GM21737 (cell line): ENCODE data around the gene SCAMP5.
A peak's percentile ranks its signal among the peaks of the same experiment; 100 is the strongest.

Experiments used
- ATAC-seq: cut with Tn5 transposase; IDR thresholded peaks from one replicate; pipeline ENCODE4 v1.9.1; 2021; ENCODE audit warnings: mild to moderate bottlenecking, moderate library complexity; ENCODE audit not compliant: unreplicated experiment

SCAMP5 gene, protein sequence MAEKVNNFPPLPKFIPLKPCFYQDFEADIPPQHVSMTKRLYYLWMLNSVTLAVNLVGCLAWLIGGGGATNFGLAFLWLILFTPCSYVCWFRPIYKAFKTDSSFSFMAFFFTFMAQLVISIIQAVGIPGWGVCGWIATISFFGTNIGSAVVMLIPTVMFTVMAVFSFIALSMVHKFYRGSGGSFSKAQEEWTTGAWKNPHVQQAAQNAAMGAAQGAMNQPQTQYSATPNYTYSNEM

DNA sequence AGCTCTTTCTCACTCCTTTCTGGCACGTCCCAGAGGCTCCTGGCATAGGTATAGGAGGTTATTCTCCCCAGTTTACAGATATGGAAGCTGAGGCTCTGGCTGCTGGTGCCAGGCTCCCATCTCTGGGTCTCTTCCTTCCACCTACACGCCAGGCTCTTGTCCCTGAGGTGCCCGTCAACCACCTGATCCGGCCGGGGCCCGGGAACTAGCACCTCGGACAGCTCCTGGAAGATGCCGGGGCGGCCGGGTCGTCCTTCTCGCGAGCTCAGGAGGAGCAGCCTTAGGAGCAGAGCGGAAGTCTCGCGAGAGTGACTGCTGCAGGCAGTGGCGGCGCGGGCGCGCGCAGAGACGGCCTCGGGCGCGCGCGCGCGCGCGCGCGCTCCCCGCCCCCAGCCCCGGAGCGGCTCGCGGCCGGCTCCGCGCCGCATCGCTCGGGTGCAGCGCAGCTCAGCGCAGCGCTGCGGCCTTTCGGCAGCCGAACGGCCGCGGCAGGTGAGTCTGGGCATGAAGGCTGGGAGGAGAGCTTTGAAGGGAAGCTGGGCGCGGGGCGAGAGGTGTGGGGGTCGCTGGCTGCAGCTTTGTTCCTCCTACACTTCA lies at the start of gene SCAMP5:
Gene SCAMP5, plus strand, starts transcription at position 382 of the 597 bp plus-strand sequence. CDS start 16,277 bp downstream, outside the sequence.
- peak; percentile 74 for ATAC-seq

DNA sequence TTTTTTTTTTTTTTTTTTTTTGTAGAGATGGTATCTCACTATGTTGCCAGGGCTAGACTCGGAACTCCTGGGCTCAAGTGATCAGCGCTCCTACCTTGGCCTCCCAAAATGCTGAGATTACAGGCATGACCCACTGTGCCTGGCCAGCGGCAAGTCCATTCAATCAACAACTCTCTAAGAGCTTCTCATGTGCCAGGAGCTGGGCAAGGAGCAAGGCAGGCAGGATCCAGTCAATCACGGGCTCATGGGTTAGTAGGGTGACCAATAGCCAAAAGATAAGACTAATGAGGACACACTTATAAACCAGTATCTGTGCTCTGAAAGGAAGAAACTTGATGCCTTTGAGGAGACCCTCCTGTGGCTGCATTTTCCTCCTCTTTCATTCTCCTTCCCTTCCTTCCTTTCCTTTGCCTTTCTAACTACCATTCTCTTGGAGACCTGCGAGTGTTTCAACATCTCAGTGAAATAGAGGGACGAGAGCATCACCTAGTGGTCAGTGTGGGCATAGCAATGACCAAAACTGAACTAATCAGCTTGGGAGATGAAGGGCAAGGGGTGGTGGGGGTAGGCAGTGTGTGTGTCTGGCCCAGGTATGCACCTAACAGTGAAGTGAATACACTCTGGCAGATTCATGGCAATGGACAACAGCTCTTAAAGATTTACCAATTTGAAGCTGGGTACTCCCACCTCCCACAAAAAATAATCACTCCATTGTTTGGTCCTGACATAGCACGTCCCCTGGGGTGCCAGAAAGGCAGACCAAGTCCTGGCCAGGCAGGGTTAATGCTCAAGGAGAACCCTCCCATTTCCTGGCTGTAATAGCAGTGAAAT lies 45.1 kb upstream of the SCAMP5 start:
- no peak for ATAC-seq

DNA sequence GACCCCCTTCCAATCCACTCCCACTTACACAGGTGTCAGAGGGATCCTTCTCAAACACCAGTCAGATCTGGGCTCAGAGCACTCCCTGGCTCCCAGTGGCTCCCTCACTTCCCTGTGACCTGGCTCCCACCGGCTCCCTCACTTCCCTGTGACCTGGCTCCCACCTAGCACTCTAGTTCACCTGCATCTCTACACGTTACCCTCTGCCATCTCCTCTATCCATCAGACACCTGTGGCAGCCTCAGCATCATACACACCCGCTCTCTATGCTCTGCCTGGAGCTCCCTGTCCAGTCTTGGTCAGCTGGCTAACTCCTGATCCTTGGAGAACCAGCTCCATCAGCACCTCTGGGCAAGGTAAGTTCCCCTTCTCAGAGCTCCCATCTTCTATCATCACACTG lies 44.4 kb upstream of the SCAMP5 start:
- ATAC-seq = no peak

DNA sequence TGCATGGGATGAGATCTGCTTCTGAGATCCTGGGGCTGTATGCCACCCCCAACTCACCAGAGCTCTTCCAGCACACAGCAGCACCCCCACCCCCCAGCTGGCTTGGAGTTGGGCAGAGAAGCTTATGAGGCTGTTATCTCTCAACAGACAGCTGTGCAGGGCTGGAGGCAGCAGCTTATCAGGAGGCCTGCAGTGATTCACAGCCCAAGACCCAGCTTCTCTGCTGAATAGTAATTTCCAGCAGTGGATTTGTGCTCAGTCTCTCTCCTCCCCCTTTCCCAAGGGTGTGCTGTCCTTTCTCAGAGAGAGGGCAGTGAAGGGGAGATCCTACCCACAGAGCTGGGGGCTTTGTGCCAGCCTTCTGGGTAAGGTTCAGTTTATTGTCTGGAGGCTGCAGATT lies 40.8 kb upstream of the SCAMP5 start:
- no peak for ATAC-seq

DNA sequence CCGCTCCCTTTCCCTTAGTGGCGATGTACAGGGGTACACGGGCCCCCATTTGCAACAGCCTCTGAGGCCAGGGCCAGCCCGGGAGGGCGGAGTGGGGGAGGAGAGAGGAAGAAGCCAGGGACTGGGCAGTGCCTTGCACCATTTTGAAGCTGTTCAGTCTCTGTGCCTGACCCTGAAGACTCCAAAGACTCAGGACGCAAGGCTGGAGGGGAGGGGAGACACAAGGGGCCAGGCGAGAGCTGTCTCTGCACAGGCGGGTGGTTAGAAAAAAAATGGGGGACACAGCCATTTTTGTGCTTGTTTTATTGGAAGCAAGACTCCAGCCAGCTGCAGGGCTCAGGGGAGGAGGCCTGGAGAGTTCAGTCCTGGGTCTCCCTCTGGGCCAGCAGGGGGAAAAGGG lies 40.3 kb upstream of the SCAMP5 start:
- ATAC-seq = no peak

DNA sequence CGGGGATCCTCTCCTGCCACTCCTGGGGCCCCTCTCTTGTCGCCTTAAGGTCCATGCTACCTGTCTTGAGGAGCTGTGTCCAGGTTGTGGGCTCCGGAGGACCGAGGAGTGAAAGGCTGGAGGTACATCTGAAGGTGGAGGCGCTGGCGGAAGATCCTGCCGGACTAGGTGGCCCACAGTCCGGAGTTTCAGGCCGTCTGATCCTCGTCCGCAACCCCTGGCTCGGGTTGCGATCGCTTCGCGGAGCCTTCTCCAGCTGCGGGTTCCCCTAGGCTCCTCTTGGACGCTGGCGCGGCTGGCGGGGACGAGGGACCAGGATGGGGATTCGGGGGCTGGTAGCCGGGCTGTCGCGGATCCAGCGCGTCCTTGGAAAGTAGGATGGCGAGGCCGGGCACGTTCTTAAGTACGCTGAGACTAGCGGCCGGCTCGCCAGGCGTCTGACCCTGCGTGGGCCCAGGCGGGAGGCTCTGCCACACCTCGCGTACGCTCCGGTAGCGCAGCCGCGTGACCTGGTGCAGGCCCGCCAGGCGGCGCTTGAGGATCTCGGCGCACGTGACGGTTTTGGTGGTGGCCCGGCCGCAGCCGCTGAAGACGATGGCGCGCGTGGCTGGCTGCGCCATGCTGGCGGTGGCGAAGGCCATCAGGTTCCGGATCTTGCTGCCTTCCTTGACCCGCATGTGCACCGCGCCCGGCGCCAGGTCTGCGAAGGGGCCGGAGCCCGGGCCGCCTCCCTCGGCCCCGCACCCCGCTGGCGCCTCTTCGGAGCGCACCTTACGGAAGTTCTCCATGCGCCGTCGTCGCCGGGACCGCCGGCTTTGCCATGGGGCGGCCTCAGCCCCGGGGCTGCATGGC lies 39.3 kb upstream of the SCAMP5 start:
- no peak for ATAC-seq

DNA sequence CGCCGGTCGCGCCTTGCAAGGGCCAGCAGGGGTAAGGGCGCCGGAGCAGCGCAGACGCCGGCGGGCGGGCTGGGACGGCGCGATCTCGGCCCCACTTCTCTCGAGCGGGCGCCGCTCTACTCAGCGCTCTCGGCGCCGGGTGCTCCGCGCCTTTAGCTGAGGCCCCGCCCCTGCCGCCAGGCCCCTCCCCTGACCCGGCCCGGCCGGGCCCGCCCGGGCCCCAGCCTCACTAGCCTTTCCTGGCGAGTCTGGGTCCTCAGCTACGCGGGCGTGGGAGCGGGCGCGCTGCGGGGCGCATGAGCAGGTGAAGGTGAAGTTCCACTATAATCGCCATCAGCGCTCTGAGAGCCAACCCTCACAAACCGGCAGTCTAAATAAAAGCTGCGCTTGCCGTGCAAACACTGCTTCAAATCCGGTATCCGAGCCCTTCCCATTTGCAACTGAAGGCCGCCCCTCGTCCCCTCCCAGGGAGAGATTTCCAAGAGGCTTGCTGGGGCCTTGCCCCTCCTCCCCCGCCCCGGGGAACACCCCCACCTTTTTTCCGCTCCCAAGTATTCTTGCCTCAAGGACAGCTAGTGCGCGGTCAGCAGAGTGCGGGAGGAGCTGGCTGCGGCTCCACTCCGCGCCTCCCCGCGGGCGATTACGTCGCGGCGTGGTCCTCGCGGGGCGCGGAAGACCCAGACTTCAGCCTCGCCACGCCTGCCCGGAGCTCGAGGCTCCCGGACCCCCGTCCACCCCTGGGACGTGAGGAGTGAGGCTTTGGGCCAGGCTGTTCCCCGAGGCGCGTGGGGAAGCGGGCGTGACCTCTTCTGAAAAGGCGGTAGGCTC lies 38.5 kb upstream of the SCAMP5 start, which contains the start of gene RPP25:
Gene RPP25, minus strand, starts transcription at position 125 of the 828 bp plus-strand sequence. CDS start 189 bp downstream, outside the sequence.
- no peak for ATAC-seq

DNA sequence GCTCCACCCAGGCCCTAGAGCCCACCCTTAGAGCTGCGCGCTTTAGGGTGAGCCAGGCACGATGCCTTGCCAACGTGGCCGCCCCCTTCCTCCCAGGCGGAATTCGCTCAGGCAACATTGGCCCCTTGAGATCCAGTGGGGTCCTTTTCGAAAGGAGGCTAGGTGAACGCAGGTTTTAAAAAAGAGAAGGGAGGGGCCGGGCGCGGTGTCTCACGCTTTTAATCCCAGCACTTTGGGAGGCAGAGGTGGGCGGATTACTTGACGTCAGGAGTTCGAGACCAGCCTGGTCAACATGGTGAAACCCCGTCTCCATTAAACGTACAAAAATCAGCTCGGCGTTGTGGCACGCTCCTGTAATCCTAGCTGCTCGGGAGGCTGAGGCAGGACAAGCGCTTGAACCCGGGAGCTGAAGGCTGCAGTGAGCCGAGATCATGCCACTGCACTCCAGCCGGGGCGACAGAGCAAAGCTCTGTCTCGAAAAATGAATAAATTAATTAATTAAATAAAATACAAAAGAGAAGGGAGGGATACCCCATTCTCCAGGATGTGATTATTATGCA lies 37.8 kb upstream of the SCAMP5 start:
- ATAC-seq = no peak

DNA sequence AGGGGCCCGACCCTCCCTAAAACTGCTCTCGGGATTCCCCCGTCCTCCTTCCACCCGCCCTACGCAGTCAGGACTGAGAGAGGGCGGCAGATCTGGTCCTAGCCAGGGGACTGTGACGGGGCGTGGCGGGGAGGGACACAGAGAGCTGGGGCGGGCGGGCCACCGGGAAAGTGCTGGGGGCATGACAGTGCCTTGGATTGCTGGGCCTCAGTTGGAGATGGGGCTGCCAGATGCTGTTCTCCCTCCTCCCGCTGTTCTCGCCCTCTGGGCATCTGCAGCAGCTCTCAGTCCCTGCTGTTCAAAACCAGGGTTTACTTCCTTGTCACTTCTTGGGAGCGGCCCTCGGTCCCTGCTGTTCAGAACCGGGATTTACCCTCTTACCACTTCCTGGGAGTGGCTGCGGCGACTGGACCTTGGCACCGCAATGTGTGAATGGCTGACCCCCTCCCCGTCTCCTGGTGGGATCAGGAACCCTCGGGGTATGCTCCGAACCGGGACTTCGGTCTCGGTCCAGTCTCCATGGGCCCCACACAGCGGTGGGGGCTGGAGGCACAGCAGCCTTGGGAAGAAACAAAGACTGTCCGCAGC lies 36.9 kb upstream of the SCAMP5 start:
- no peak for ATAC-seq

DNA sequence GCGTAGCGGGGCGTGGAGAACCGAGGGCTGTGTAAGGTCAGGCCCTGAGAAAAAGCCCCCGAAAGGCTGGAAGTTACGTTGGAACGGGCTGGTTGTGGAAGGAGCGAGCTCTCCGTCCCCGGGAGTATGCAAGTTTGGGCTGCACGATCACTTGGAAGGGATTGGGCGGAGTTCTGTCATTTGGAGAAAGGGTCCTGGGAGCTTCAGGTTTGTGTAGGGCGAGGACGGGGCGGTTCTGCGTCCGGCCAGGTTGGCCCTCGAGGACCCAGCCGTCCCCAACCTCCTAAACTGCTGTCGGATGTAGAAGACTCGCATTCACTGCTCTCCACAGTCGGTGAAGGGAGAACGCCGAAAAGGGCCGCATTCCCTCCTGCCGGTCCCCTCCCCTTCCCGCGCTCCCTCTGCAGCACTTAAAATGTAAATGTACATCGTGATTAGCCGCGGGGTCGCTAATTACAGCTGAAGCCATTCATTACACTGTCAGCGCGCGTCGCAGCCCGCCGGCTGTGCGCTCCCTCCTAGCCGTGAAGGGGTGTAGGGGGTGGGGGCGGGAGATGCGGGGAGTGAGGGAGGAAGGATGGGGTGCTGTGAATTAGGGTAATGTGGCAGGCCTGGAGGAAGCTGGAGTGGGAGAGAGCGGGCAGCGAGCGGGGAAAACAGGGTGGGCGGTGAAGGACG lies 36.3 kb upstream of the SCAMP5 start:
- ATAC-seq = no peak

DNA sequence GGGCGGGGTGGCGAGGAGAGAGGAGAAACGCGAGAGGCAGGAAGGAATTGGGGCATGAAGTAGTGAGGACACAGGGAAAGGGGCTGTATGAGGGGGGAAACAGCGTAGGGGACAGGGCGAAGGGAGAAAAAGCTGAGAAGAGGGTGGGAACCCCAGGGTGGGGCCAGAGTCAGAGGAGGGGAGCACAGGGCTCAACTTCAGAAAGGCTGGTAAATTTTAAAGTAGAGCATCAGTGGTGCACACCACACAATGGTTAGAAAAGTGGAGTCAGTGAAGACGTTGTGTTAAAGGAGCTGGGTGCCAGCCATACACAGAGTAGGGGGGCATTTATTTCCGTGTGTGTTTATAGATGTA lies 35.8 kb upstream of the SCAMP5 start:
- no peak for ATAC-seq

DNA sequence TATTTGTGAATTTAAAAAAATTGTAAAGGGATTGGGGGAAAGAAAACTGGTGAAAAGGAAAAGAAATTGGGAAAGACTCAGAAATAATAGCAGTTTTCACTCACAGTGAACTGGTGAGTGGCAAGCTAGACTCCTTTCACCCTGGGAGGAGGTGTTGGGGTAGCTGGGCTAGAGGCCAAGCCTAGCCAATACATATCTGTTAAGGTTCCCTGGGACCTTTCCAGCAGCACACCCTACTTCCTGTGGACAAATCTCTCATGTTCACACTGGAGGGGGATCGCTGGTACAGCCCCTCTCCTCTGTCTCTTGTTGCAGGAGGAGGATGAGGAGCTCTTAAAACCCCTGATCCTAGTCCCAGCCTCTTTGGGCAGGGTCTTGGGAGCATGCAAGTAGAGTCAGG lies 35.1 kb upstream of the SCAMP5 start:
- ATAC-seq = no peak

DNA sequence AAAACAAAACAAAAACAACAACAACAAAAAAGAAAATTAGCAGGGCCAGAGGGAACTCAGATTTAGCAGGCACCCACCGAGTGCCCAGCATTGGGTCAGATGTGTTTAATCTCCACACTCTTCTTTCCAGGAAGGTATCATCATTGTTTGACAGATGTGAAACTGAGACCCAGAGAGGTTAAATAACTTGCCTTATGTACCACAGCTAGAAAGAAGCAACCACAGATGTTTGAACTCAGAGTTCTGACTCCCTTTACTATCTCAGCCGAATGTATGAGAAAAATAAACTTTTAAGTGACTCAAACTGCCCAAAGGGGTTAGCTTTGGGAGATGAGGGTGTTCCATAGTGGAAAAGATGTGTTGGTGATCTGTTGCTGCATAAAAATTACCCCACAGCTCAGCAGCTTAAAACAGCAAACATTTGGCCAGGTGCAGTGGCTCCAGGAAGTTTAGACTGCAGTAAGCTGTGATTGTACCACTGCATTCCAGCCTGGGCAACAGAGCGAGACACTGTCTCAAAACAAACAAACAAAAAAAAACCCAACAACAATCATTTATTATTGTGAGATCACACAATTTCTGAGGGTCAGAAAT lies 34.3 kb upstream of the SCAMP5 start:
- no peak for ATAC-seq

DNA sequence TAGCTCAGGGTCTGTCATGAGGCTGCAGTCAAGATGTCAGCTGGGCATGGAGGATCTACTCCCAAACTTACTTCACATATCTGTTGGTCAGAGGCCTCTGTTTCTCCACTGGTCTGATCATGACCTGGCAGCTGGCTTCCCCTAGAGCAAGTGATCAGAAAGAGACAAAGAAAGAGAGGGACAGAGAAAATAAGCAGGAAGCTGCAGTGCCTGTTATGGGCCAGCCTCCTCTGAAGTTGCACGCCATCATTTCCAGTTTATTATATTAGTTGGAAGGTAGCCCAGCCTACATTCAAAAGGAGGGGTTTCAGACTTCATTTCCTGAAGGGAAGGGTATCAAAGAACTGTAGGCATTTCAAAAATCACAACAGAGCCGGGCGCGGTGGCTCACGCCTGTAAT lies 33.7 kb upstream of the SCAMP5 start:
- no peak for ATAC-seq

DNA sequence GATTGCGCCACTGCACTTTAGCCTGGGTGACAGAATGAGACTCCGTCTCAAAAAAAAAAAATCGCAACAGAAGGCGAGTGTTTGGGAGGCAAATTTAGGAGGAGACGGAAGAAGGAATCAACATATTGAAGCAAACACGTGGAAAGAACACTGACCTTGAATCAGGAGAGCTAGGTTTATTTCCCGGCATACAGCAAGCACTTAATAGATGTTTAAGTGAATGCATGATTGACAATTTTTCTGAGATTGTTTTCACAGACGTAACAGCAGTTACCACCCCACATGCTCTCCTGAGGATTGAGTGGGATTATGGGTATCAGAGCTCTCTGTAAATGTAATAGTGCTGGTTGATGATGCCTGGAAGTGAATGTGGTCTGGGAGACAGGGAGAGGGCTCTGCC lies 33.1 kb upstream of the SCAMP5 start:
- ATAC-seq = no peak

DNA sequence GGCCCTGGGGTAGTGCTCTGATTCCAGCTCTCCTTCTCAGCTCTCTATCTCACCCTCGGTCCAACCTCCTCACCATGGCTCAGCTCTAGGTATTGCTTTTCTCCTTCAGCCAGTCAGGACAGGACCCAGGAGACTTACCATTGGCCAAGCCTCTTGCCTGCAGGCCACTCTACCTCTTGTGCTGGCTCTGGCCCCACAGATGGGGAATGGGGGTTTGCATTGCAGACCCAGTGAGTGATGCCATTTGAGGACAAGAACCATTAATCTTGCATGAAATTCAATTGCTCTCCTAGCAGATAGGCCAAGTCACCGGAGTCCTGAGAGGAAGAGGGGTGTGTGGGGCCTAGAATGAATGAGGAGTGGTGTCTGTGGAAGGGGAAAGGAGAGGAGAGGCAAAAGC lies 32.7 kb upstream of the SCAMP5 start:
- no peak for ATAC-seq

DNA sequence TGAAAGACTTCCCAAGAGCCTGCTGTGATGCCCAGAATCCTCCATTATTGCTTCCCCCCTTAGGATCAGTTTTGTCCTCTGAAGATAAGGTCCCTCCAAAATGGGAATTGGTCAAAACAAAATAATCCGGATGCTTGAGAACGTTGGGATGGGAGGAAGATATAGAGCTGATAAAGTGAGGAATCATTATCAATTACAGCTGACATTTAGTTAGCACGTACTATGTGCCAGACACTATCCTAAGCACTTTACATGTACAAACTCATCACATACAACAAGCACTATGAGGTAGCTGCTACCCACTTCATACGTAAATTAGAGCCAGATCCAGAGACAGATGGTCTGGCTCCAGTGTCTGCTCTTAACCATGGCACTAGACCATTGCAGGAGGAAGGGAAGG lies 32.1 kb upstream of the SCAMP5 start:
- ATAC-seq = no peak

DNA sequence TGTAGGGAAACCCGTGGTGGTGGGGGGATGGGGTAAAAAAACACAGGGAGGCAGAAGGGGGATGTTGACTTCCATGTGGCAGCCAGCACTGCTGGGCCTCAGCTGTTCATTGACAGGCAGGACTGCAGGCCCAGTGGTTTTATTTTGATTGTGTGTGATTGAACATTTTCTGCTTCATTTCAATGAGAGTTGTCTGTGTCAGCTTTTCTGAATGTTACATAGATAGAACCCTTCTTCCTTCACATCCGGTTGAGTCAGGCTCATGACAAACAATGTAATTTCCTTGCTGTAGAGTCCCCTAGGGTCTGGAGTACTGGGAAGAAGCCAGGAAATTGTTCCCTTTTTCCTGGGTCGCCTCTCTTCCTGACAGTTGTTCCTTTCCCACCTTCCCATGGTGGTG lies 30.6 kb upstream of the SCAMP5 start:
- no peak for ATAC-seq

DNA sequence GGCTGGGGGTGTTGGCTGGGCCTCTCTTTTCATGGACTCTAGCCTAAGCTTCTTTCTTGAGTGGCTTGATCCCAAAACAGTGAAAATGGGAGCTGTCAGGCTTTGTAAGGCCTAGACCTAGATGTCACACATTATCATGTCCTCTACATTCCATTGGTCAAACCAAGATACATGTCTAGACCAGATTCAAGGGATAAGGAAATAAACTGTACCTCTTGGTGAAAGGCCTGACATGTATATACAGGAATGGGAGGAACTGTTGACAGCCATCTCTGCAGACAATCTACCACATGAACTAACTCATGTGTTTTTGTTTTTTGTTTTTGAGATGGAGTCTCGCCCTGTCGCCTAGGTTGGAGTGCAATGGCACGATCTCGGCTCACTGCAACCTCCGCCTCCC lies 27.7 kb upstream of the SCAMP5 start:
- ATAC-seq = no peak
